Measurements from ENCODE around the gene MAN1C1.
"Not testable (repeated sequence)": the region's sequence is repeated elsewhere in the genome, so short reads cannot be mapped to it uniquely, and the experiment has no call there.

The MAN1C1 gene

GRCh38 chr1:25634896-25635295, 18.3 kb downstream of the MAN1C1 start:
- no peak for DNase-seq (ENCODE audit: low spot score)

- not testable (repeated sequence) for DNase-seq (ENCODE audit: low spot score)
Measured at GRCh38 chr1:25636141-25636540, 19.6 kb downstream of the MAN1C1 start.

- no peak for DNase-seq (ENCODE audit: low spot score)
Measured at GRCh38 chr1:25640646-25641328, 24.2 kb downstream of the MAN1C1 start.

GRCh38 chr1:25641329-25641725, 24.7 kb downstream of the MAN1C1 start:
- no peak for DNase-seq (ENCODE audit: low spot score)

- peak; percentile 38 for DNase-seq (ENCODE audit: low spot score)
Measured at GRCh38 chr1:25641931-25642573, 25.5 kb downstream of the MAN1C1 start.

GRCh38 chr1:25642574-25643108, 26.1 kb downstream of the MAN1C1 start:
- DNase-seq (ENCODE audit: low spot score), result peak; percentile 77

GRCh38 chr1:25643929-25644328, 27.3 kb downstream of the MAN1C1 start:
- no peak for DNase-seq (ENCODE audit: low spot score)

- DNase-seq (ENCODE audit: low spot score), result no peak
Measured at GRCh38 chr1:25644962-25645361, 28.4 kb downstream of the MAN1C1 start.

- no peak for DNase-seq (ENCODE audit: low spot score)
Measured at GRCh38 chr1:25645637-25646400, 29.2 kb downstream of the MAN1C1 start.

- no peak for DNase-seq (ENCODE audit: low spot score)
Measured at GRCh38 chr1:25647106-25647505, 30.5 kb downstream of the MAN1C1 start.

GRCh38 chr1:25647863-25648262, 31.3 kb downstream of the MAN1C1 start:
- DNase-seq (ENCODE audit: low spot score), result no peak

GRCh38 chr1:25648681-25649440, 32.3 kb downstream of the MAN1C1 start:
- DNase-seq (ENCODE audit: low spot score), result peak; percentile 25

- DNase-seq (ENCODE audit: low spot score), result no peak
Measured at GRCh38 chr1:25649505-25650288, 33.1 kb downstream of the MAN1C1 start.

GRCh38 chr1:25650289-25650576, 33.6 kb downstream of the MAN1C1 start:
- DNase-seq (ENCODE audit: low spot score), result no peak

- DNase-seq (ENCODE audit: low spot score), result no peak
Measured at GRCh38 chr1:25651036-25651640, 34.5 kb downstream of the MAN1C1 start.

GRCh38 chr1:25651824-25652741, 35.5 kb downstream of the MAN1C1 start:
- DNase-seq (ENCODE audit: low spot score), result no peak

GRCh38 chr1:25653558-25653957, 37.0 kb downstream of the MAN1C1 start:
- no peak for DNase-seq (ENCODE audit: low spot score)

- DNase-seq (ENCODE audit: low spot score), result no peak
Measured at GRCh38 chr1:25654109-25654660, 37.6 kb downstream of the MAN1C1 start.

- no peak for DNase-seq (ENCODE audit: low spot score)
Measured at GRCh38 chr1:25657121-25657882, 40.7 kb downstream of the MAN1C1 start.
